ENCODE data around the gene KRT222. TPM values are rescaled to one million over a fixed set of nuclear protein-coding genes. Genes with fewer than 3 reads are reported as not detected.

The KRT222 gene
- total RNA-seq = not detected in 2 replicates

GRCh38 chr17:40664582-40665333, at the start of gene KRT222:
KRT222 (minus strand) TSS chr17:40665177; CDS start chr17:40665099, 78 bp downstream.
- Mint-ChIP-seq H3K9me3 (no peaks in the 10 kb centered on the region), H3K36me3 (ENCODE audit: low read depth) (no peaks in the 10 kb centered on the region), H3K4me3 (no peak within 1 kb of the TSS), H3K27me3 (peaks cover 35% of the 10 kb centered on the region), H3K27ac (no peak within 1 kb of the TSS), H3K4me1 (peaks cover 6% of the 10 kb centered on the region)
- ChIA-PET CTCF (no interaction called here), POLR2A (no interaction called here)
- DNase-seq (no peak), ATAC-seq (ENCODE audit: low read depth) (no peak)
- intact Hi-C loops (cut with micrococcal nuclease) = no loop called here
- TF ChIP-seq CTCF (IDR thresholded peaks at IDR 0.05) = no peak

GRCh38 chr17:40714473-40714872, 49.5 kb upstream of the KRT222 start:
- POLR2A ChIA-PET = no interaction called here
- ATAC-seq (ENCODE audit: low read depth) = no peak
- Mint-ChIP-seq H3K4me1 (no peaks in the 10 kb centered on the region), H3K27me3 (peaks cover 11% of the 10 kb centered on the region), H3K27ac (no peak overlapping the region), H3K4me3 (no peak overlapping the region), H3K9me3 (no peaks in the 10 kb centered on the region), H3K36me3 (ENCODE audit: low read depth) (no peaks in the 10 kb centered on the region)
- no peak for DNase-seq
- TF ChIP-seq CTCF (IDR thresholded peaks at IDR 0.05) = no peak
- CTCF ChIA-PET = no interaction called here
- intact Hi-C loops (cut with micrococcal nuclease) = no loop called here

GRCh38 chr17:40707745-40708144, 42.8 kb upstream of the KRT222 start:
- ATAC-seq (ENCODE audit: low read depth) (no peak), DNase-seq (no peak)
- intact Hi-C loops (cut with micrococcal nuclease) = no loop called here
- CTCF ChIA-PET = no interaction called here
- peaks cover 24% of the 10 kb centered on the region for H3K27me3 Mint-ChIP-seq
- no peaks in the 10 kb centered on the region for H3K4me1 Mint-ChIP-seq
- no peak for TF ChIP-seq CTCF (IDR thresholded peaks at IDR 0.05)
- POLR2A ChIA-PET = no interaction called here
- no peak overlapping the region for H3K4me3 Mint-ChIP-seq
- no peak overlapping the region for H3K27ac Mint-ChIP-seq
- no peaks in the 10 kb centered on the region for H3K9me3 Mint-ChIP-seq
- H3K36me3 Mint-ChIP-seq (ENCODE audit: low read depth) = no peaks in the 10 kb centered on the region

GRCh38 chr17:40705584-40705983, 40.6 kb upstream of the KRT222 start:
- TF ChIP-seq CTCF (IDR thresholded peaks at IDR 0.05) = no peak
- Mint-ChIP-seq H3K27ac (no peak overlapping the region), H3K9me3 (no peaks in the 10 kb centered on the region), H3K4me3 (no peak overlapping the region), H3K4me1 (no peaks in the 10 kb centered on the region), H3K36me3 (ENCODE audit: low read depth) (no peaks in the 10 kb centered on the region), H3K27me3 (peaks cover 26% of the 10 kb centered on the region)
- no peak for ATAC-seq (ENCODE audit: low read depth)
- DNase-seq = no peak
- ChIA-PET CTCF (no interaction called here), POLR2A (interaction anchor here (0.6 kb wide), 1 partner anchor 54 kb away, joined by 4 read pairs; no protein-coding TSS in a partner anchor)
- intact Hi-C loops (cut with micrococcal nuclease) = no loop called here

- ATAC-seq (ENCODE audit: low read depth) = no peak
- Mint-ChIP-seq H3K27ac (no peak within 1 kb of the TSS), H3K4me1 (no peaks in the 10 kb centered on the region), H3K9me3 (no peaks in the 10 kb centered on the region), H3K4me3 (no peak within 1 kb of the TSS), H3K27me3 (peaks cover 36% of the 10 kb centered on the region), H3K36me3 (ENCODE audit: low read depth) (no peaks in the 10 kb centered on the region)
- intact Hi-C loops (cut with micrococcal nuclease) = no loop called here
- POLR2A ChIA-PET = interaction anchor here (0.5 kb wide), 1 partner anchor 1013 kb away, joined by 3 read pairs; no protein-coding TSS in a partner anchor
- CTCF ChIA-PET = interaction anchor here (0.6 kb wide), 1 partner anchor 342 kb away, joined by 4 read pairs; no protein-coding TSS in a partner anchor
- TF ChIP-seq CTCF (IDR thresholded peaks at IDR 0.05) = no peak
- DNase-seq = no peak
Measured at GRCh38 chr17:40703652-40704051, 38.7 kb upstream of the KRT222 start, which contains the start of gene KRT24. KRT24 (minus strand) TSS chr17:40703752; CDS start chr17:40703693, 59 bp downstream.
